HG02943 (cell line): ENCODE data around the gene OPCML.

Experiments
- ATAC-seq: cut with Tn5 transposase; IDR thresholded peaks from one replicate; pipeline ENCODE4 v1.9.1; 2021; ENCODE audit warnings: mild to moderate bottlenecking, low read depth, moderate library complexity; ENCODE audit not compliant: unreplicated experiment

Gene OPCML

DNA sequence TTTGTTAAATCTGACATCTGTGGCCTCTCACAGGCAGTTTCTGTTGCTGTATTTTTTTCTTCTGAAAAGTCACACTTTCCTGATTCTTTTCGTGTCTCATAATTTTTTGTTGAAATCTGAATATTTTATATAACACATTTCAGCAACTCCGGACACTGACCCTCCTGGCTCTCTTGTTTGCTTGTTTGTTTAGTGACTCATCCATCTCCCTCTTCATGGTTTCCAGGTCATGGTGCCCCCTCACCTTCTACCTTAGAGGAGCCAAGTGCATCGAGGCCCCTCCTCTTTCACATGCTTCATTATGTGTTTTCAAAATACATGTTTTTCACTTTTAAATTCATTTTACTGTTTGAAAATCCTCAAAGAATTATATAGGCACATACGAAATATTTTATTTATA, 562.4 kb downstream of the OPCML start:
- ATAC-seq: no peak

DNA sequence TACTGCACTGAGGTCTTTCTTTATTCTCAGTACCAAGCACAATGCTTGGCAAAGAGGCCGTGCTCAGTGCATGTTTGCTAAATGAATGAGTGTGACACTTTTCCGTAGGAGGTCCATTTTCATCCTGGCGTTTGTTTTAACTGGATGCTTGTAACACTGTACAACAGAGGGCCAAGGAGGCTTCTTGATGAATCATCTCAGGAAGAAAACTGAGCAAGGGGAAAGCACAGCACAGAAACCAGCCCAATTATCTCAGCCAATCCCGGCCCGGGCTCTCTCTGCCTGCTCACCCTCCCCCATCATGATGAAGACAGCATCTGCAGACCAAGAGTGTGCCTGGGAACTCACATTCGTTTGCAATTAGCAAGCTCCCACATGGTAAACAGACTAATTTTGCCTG, 570.3 kb downstream of the OPCML start:
- ATAC-seq: no peak

DNA sequence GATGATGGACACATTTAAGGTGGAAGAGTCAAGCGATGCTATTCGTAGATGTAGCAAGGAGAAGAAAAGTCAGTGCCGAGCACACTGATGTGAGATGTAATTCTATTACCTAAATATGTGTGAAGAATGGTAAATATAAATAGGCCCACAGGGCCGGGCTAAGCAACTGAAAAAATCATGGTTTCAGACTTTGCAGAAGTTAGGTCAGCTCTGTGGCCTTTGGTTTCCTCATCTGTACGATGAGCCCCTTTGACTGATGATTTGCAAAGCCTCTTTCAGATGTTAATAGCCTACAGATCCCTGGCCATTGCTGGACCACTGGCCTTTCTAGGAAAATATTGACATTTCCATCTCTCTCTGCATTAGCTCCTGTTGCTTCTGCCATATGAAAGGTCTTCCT, 570.8 kb downstream of the OPCML start:
- no peak for ATAC-seq

DNA sequence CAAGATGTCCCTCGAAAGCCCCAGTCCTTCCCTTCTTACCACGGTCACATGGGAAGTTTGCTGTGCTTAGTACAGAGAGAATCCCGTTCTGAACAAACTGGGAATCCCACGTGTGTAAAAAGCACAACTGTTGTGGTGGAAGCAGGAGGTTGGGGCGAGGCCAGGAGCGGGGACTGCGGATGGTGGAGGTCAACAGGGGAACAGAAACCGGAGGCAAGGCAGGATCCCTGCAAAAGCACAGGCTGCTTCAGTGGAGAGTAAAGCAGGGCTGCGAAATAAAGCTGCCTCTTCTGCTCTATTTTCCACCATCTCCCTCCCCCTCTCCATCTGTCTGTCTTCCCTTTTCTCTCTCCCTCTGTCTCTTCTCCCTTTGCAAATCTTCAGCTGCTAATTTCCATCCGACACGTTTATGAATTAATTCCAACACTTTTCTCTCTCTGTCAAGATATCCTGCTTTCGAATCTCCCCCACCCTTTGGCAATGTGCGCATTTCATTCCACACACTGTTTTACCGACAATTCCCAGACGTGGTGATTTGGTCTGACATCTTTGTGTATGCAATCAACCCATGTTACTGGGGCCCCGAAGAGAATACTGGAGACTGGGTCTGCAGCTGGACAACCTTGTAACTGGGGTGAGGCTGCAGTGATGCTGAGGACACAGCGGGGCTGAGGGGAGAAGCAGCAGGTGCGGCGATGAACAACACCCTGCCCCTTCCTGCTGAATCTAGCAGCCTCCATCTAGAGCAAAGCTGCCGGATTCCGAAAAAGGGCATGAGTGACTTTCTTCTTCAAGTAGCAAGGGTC, 571.8 kb downstream of the OPCML start:
- ATAC-seq: no peak

DNA sequence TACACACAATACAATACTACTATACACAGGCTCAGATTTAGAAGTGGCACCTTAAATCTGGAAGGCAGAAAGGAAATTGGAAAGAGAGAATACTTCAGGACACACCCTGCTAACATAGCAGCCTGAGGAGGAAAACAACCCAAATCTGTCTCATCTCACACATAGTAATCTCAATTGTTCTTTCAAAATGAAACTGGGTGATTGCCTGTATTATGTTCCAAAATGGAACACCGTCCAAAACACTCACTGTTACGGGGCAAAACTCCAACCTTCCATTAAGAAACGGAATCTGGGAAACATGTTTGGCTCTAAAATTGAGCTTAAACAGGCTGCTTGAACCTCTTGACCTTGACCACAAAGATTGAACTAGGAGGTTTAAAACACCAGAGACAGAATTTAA, 572.6 kb downstream of the OPCML start:
- no peak for ATAC-seq

DNA sequence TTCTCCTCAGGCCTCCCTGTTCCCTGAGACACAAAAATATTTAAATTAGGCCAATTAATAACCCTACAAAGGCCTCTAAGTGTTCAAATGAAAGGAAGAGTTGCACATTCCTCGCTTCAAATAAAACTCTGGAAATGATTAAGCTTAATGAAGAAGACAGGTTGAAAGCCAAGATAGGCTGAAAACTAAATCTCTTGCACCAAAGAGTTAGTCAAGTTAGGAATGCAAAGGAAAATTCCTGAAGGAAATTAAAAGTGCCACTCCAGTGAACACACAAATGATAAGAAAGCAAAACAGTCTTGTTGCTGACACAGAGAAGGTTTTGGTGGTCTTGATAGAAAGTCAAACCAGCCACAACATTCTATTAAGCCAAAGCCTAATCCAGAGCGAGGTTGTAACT, 574.4 kb downstream of the OPCML start:
- ATAC-seq: no peak

DNA sequence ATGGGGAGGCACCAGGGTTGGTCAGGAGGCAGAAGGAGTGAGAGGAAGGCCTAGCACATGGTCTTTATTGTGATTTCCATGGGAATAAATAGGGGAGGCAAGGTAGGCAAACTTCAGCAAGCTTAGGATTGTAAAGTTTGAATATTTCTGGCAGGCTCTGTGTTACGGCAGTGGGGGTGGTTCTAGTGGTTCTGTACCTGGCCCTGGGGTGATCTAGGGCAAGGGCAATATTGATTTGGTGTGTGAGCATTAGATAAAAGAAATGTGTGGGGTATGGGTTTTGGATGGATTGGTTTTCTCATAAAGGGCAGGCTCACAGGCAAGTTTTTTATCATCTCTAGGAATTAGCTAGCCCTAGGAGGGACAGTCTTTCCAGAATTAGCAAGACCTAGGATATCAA, 584.0 kb downstream of the OPCML start:
- no peak for ATAC-seq

DNA sequence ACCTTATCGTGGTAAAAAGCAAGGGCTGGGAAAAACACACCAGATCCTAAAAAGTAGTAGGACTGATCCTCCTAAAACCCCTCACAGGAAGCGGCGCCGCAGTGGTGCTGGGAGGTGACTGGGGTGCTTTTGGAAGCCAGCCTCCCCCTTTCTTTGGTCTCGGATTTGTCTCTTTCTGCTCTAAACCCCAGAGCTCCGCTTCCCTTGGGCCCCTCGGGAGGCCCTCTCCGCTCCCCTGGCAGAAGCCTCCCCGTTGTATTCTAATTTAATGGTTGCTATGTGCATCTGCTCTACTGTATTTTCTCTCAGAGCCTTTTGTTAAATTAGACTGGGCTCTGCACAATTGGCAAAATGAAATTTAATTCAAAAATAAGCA, 587.7 kb downstream of the OPCML start:
- no peak for ATAC-seq

DNA sequence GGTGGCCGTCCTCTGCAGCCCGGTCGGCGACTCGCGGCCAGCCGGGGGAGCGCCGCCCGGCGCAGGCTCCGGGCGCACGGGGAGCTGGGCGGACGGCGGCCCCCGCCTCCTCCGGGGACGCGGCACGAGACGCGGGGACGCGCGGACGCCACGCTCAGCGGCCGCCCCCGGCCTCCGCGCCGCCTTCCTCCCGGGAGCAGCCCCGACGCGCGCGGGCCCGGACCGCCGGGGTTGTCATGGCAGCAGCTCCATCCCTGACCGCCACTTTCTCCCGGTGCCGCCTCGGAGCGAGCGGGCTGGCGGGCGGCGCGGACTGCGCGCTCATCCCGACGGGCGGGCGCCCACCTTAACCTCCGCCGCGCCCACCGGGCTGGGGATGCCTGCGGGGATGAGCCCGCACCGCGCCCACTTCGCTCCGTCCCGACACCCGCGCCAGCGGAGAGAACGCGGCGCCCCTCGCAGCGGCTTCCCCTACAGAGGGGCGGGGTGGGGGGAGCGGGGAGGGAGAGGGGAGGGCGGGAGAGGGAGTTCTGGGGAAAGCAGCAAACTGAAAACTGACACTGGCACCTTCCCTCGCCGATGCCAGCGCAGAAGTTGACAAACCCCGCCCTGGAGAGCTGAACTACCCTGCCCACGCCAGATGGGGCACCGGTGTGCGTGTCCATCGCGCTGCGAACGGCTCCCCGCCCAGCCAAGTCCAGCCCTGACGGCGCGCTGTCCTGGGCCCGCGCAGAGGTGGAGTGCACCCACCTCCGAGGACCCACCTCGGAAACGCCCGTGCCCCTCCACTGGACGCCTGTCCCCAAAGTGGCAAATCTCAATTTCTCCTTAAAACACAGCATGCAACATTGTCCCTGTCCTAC, 588.4 kb downstream of the OPCML start:
- ATAC-seq: no peak

DNA sequence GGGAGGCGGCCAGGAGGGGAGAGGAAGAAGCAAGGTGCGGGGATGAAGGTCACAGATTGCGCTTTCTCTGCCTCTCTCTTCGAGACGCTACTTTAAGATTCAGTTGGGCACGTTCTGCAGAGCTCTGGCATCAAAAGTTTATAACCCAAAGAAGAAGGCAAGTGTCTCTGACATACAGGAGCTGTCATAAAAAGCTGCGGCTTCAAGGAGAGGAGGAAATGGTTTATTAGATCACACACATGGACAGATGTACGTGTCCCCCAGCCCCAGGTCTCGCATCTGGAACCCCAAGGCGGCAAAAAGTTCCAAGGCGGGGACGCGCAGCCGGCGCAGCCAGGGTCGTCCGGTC, 589.0 kb downstream of the OPCML start:
- ATAC-seq: no peak

DNA sequence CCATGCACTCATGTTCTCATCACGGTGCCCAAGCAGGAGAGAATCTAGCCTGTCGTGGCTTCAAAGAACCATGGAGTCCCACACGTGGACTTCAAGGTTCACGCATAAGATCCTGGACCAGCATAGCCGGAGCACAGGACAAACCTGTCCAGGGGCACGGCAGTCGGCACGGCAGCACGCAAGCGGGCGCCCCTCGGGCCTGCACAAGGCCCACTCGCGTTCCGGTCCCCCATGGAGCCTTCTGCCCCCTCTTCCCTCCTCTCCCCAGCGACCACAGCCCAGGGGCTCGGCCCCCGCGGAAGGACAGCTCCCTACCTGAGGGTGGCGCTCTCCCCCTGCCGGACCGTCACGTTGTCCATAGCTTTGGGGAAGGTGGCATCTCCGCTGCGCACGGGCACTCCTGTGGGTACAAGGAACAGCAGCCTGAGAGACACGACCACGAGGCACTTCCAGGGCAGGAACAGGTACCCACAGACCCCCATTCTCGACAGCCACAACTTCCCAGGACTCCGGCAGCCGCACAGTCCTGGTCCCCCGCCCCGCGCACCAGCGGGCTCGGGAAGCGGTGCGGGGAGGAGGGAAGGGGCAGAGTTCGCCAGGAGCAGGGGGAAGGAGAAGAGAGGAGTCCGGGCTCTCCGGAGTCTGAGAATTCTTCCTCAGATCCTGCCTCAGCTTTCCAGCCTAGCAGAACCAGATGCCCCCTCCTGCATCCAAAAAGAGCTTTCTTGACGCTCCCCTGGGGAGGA, 589.5 kb downstream of the OPCML start:
- no peak for ATAC-seq

DNA sequence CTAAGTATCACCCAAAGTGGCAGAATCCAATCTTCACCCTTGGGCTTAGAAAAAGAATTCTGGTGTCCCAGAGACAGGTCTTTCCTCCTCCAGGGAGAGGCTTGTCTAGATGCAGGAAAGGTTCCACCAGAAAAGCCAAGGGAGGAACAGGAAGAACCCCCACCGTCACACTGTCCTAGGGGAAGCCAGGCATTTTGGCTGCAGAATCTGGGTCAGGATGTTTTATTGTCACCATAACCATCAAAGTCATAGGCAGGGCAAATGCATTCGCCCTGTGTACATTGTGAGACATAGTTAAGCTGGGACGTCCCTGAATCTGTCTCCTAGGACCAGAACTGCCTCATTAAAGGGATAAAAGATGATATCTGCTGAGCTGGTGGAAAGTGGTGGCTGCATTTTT, 590.5 kb downstream of the OPCML start:
- ATAC-seq: no peak

DNA sequence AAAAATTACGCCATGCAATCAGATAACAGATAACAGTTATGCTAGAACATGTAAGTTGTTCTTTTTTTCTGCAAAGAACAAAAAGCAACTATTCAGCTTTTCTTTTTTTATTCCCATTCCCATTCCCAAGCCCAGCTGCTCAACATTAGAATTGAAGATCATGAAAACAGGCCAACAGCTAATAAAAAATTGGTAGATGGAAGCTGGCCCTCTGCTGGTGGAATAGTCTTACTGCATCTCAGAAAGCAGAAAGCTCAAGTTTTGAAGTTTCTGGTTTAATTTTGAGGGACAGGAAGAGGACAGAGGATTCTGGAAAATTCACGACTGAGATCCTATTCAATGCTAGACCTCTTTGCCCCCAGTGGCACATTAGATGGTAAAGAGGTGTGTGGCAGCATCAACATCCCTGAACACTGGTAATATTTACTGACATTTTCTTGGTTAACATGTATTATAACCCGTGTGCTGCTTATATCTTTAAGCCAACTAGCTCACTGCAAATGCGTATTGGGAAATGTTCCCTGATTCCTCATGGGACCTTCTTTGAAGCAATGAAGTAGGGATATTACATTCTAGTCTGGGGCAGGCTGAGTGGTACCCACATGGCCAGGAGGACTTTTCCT, 591.2 kb downstream of the OPCML start:
- no peak for ATAC-seq

DNA sequence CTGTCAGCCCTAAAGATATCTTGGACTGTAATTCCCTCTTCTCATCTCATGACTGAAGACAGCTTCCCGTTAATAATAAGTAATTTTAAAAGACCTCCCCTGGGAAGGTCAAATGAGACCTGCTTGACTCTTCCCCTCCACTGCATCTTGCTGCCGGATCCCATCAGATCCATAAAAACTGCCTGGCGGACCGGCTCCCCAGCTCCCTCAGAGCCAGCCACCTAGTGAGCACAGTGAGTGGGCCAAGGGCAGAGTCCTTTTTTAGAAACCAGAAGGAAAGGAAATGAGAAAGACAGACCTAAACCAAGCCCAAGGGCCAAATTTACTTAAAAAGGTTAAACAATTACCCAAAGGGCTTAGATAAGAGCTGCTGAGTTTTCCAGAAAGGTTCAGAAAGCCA, 595.3 kb downstream of the OPCML start:
- no peak for ATAC-seq

DNA sequence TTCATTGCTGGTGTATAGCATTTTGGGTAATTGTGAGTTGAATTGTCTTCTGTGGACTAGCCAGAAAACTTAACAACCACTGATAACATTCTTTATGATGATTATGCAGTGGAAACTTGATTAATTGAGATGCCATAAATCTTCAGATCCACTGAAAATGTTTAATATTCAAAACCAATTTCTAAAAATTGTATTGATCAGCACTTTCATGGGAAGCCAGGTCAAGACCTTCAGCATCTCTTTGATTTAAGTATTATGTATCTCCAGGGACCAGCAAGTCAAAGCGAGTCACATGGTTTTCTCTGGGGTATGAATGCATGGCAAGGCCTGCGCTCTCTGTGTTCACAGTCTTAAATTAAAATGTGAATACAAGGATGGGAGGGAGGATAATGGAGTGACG, 596.9 kb downstream of the OPCML start:
- ATAC-seq: no peak

DNA sequence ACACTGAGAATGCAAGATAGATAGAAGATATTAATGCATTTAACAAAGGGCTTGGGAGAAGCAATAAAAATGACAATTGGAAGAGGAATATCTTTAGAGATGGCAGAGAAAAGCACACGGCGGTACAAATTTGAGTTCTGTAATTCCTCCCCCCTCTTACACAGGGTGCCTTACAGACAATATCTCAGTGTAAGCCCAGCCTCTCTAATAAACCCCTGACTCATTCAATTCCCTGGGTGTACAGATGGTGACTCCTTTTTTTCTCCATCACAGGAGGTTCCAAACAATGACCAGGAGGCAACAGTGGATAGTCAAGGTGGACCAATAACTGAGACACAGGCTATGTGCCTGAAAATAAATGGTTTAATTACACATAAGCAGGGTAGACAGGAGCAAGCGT, 598.6 kb downstream of the OPCML start:
- ATAC-seq: no peak

DNA sequence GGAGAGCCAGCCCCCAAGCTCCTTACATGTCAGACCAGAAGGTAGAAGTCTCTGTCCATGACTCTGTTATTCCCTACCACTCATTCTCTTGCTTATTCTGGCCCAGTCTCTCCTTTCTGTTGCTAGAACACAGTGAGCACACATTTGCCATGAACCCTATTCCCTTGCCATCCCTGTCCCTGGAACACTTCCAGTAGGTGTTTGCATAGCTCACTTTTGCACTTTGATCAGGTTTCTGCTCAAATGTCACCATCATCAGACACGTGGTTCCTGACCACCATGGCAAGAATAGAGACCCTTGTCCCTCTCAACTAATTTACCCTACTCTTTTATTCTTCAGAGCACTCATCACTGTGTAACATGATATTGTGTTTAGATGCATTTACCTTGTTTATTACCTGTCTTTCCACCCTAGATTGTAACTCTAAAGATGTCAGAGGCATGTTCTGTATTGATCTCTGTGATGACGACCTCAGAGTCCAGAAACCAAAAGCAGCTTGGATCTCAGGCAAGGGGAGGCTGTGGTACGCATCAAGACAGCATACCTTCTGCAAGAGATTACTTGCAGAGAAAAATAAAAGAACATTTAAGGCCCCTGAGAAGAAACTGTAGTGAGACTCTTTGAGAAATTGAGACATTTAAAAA, 606.4 kb downstream of the OPCML start:
- no peak for ATAC-seq

DNA sequence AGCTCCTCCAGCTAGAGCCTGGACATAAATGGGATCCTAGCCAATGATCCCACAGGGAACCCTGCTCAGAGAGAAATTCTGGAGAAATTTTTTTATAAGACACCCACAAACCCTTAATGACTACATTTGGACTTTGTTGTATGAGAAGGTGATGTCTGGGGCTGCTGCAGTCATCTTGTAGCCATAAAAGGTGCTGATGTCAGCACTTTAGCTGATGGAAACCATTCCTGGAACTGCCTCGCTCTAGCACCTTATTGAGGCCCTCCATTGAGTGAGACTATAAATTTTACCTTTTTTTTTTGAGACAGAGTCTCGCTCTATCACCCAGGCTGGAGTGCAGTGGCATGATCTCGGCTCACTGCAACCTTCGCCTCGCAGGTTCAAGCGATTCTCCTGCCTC, 610.7 kb downstream of the OPCML start:
- ATAC-seq: no peak

DNA sequence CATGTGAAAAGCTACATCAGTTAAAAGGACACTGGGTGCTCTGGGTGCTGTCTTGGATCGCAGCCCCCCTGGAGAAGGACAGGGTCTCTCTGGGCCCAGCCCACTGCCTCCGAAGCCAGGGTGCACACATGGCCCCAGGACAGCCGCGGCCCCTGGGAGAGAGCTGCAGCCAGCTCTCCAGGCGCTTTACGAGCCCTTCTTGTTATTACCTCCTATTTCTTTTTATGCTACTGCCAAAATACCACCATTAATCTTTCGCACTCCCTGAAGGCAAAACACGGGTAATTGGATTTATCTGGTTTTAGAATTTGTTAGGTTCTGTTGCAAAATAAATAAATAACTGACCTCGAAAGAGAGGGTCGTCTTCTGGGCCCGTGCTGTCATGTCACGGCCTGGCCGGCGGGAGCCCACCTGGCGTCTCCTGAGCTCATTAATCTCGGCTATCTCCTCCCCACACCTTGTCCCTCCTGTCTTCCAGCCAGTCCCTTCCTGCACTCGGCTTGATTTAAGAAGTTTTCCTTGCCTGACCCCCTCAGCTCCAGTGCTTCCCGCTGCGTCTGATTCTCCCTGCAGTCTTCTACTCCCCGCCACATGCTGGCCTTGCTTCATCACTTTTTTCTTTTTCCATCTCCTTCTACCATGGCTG, 611.7 kb downstream of the OPCML start:
- no peak for ATAC-seq

DNA sequence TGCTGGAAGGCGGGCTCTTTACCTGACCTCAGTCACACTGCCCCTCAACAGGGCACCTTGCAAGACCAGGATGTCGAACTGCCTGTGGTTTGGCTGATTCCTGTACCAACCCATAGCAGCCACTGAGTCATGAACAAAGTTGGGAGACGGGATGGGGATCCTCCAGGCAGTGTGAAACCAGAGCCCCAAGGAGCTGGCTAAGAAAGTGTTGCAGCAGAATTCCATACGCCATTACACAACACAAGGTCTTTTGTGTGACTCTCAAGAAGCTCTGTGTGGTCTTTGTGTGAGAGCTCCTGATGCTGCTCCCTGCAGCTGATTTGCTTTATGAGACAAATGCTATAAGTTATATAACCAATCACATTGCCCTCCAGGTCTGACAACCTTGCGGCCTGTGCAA, 617.7 kb downstream of the OPCML start:
- ATAC-seq: no peak
